H9 (cell line): ENCODE results near the gene CCDC174. TPM values are rescaled to one million over a fixed set of nuclear protein-coding genes. Genes with fewer than 3 reads are reported as not detected.

Experiments
- DNase-seq: peaks from one replicate; pipeline ENCODE4 v3.0.0-alpha.2; 2017
- H2AFZ ChIP-seq: one replicate; pipeline ENCODE4 v1.6.1; 2013; ENCODE audit warnings: mild to moderate bottlenecking, low read length, control low read depth, moderate library complexity
- H2AK5ac ChIP-seq: 2 replicates; pipeline ENCODE4 v1.6.1; 2013; ENCODE audit warnings: low read length, control low read depth, mixed read lengths; ENCODE audit not compliant: insufficient read length
- H2BK120ac ChIP-seq: one replicate; pipeline ENCODE4 v1.6.1; 2013; ENCODE audit warnings: low read depth, mild to moderate bottlenecking, low read length, control low read depth, inconsistent platforms; ENCODE audit not compliant: poor library complexity, severe bottlenecking
- H2BK12ac ChIP-seq: 2 replicates; pipeline ENCODE4 v1.6.1; 2013; ENCODE audit warnings: low read length, control low read depth, mixed read lengths, low read depth; ENCODE audit not compliant: insufficient read length
- H2BK15ac ChIP-seq: 2 replicates; pipeline ENCODE4 v1.6.1; 2013; ENCODE audit warnings: low read depth, low read length, control low read depth
- H2BK20ac ChIP-seq: one replicate; pipeline ENCODE4 v1.6.1; 2013; ENCODE audit warnings: low read depth, mild to moderate bottlenecking, low read length, control low read depth, inconsistent platforms; ENCODE audit not compliant: poor library complexity, severe bottlenecking
- H2BK5ac ChIP-seq: 2 replicates; pipeline ENCODE4 v1.6.1; 2013; ENCODE audit warnings: low read length, control low read depth, mixed read lengths; ENCODE audit not compliant: insufficient read length
- H3K14ac ChIP-seq: 2 replicates; pipeline ENCODE4 v1.6.1; 2013; ENCODE audit warnings: low read length, control low read depth; ENCODE audit not compliant: insufficient read depth
- H3K18ac ChIP-seq: 2 replicates; pipeline ENCODE4 v1.6.1; 2013; ENCODE audit warnings: low read depth, mild to moderate bottlenecking, mixed read lengths, low read length, control low read depth; ENCODE audit not compliant: insufficient read length
- H3K23ac ChIP-seq: 2 replicates; pipeline ENCODE4 v1.6.1; 2013; ENCODE audit warnings: low read length, control low read depth, mixed read lengths, low read depth; ENCODE audit not compliant: insufficient read length
- H3K23me2 ChIP-seq: 2 replicates; pipeline ENCODE4 v1.6.1; 2013; ENCODE audit warnings: low read depth, mild to moderate bottlenecking, mixed read lengths, low read length, control low read depth; ENCODE audit not compliant: insufficient read length, poor library complexity, severe bottlenecking
- H3K27ac ChIP-seq: 2 replicates; pipeline ENCODE4 v1.5.1; 2013; ENCODE audit warnings: low read length, control low read depth, mixed read lengths, low read depth; ENCODE audit not compliant: insufficient read length
- H3K27me3 ChIP-seq: 2 replicates; pipeline ENCODE4 v1.6.1; 2013; ENCODE audit warnings: low read length, control low read depth, inconsistent platforms; ENCODE audit not compliant: insufficient read depth
- H3K4ac ChIP-seq: 2 replicates; pipeline ENCODE4 v1.6.1; 2013; ENCODE audit warnings: low read depth, mild to moderate bottlenecking, control low read depth, inconsistent platforms, low read length, moderate library complexity
- H3K4me1 ChIP-seq: 2 replicates; pipeline ENCODE4 v1.6.1; 2013; ENCODE audit warnings: low read length, control low read depth, inconsistent platforms; ENCODE audit not compliant: insufficient read depth
- H3K4me2 ChIP-seq: 2 replicates; pipeline ENCODE4 v1.6.1; 2013; ENCODE audit warnings: low read length, control low read depth, mixed read lengths; ENCODE audit not compliant: insufficient read length, insufficient read depth
- H3K56ac ChIP-seq: 2 replicates; pipeline ENCODE4 v1.6.1; 2013; ENCODE audit warnings: low read depth, mild to moderate bottlenecking, mixed read lengths, low read length, control low read depth; ENCODE audit not compliant: insufficient read length
- H3K79me1 ChIP-seq: 2 replicates; pipeline ENCODE4 v1.6.1; 2013; ENCODE audit warnings: low read depth, mild to moderate bottlenecking, moderate library complexity, low read length, control low read depth, inconsistent platforms; ENCODE audit not compliant: insufficient read depth, poor library complexity, severe bottlenecking
- H3K79me2 ChIP-seq: 2 replicates; pipeline ENCODE4 v1.6.1; 2013; ENCODE audit warnings: low read length, control low read depth, inconsistent platforms; ENCODE audit not compliant: insufficient read depth
- H3K9ac ChIP-seq: 2 replicates; pipeline ENCODE4 v1.6.1; 2013; ENCODE audit warnings: low read length, control low read depth, mixed read lengths; ENCODE audit not compliant: insufficient read length; ENCODE audit errors: extremely low read depth
- H3K9me3 ChIP-seq: one replicate; pipeline ENCODE4 v1.6.1; 2013; ENCODE audit warnings: low read depth, low read length, inconsistent platforms; ENCODE audit not compliant: control insufficient read depth
- H3T11ph ChIP-seq: one replicate; pipeline ENCODE4 v1.6.1; 2013; ENCODE audit warnings: mild to moderate bottlenecking, low read length, control low read depth, inconsistent platforms
- H4K20me1 ChIP-seq: one replicate; pipeline ENCODE4 v1.6.1; 2013; ENCODE audit not compliant: control insufficient read depth, insufficient read length, insufficient read depth
- H4K5ac ChIP-seq: 2 replicates; pipeline ENCODE4 v1.6.1; 2013; ENCODE audit warnings: low read depth, mild to moderate bottlenecking, mixed read lengths, low read length, control low read depth; ENCODE audit not compliant: insufficient read length
- H4K8ac ChIP-seq: replicated peaks from 2 replicates; pipeline ENCODE4 v1.6.1; 2013; ENCODE audit warnings: low read length, control low read depth, mixed read lengths, low read depth; ENCODE audit not compliant: insufficient read length
- H4K91ac ChIP-seq: 2 replicates; pipeline ENCODE4 v1.6.1; 2013; ENCODE audit warnings: low read depth, mild to moderate bottlenecking, moderate library complexity, mixed read lengths, low read length, control low read depth; ENCODE audit not compliant: insufficient read length
- H3K27ac Mint-ChIP-seq, 3 experiments: 2 replicates in 2 of 3; 3 replicates in 1 of 3; pipeline ENCODE4 v1.8.0; 2020 to 2021; ENCODE audit warnings: mixed read lengths in 3 of 3, mild to moderate bottlenecking in 1 of 3, moderate library complexity in 1 of 3
- H3K27me3 Mint-ChIP-seq: 2 replicates; pipeline ENCODE4 v1.8.0; 2021; ENCODE audit warnings: low read depth, mild to moderate bottlenecking, moderate library complexity, mixed read lengths
- H3K36me3 Mint-ChIP-seq, 3 experiments: 2 replicates in 2 of 3; 3 replicates in 1 of 3; pipeline ENCODE4 v1.8.0; 2020 to 2021; ENCODE audit warnings: low read depth in 3 of 3, mixed read lengths in 3 of 3; ENCODE audit not compliant: insufficient read depth in 1 of 3
- H3K4me1 Mint-ChIP-seq, 2 experiments: 2 replicates each; pipeline ENCODE4 v1.8.0; 2020; ENCODE audit warnings: mixed read lengths in 2 of 2
- H3K4me3 Mint-ChIP-seq, 2 experiments: 2 replicates in 1 of 2; 3 replicates in 1 of 2; pipeline ENCODE4 v1.8.0; 2020 to 2021; ENCODE audit warnings: mild to moderate bottlenecking in 2 of 2, mixed read lengths in 2 of 2, moderate library complexity in 1 of 2
- H3K9me3 Mint-ChIP-seq, 2 experiments: 2 replicates in 1 of 2; 3 replicates in 1 of 2; pipeline ENCODE4 v1.8.0; 2020; ENCODE audit warnings: mild to moderate bottlenecking in 2 of 2, mixed read lengths in 2 of 2, moderate library complexity in 1 of 2
- WGBS: extraction: QIAGEN DNeasy Blood & Tissue Kit; methylation state at CpG from one replicate; pipeline ENCODE4 v1.1.7; 2013; ENCODE audit warnings: missing lambda C conversion rate, low lambda C conversion rate, mixed read lengths; ENCODE audit not compliant: insufficient read length; ENCODE audit errors: extremely low coverage; 5-methylcytosine and 5-hydroxymethylcytosine counted together
- total RNA-seq: library from RNA; stranded (reverse); gene quantifications from 2 replicates; pipeline ENCODE4 v1.2.1, GENCODE V29; 2021
- TF ChIP-seq, protein P1 (sequence below): fragments of 200-600 bp; sonication (generic); conservative IDR thresholded peaks from 3 replicates; pipeline ENCODE4 v1.8.0; 2021; ENCODE audit warnings: antibody characterized with exemption, mild to moderate bottlenecking

CCDC174 gene
- total RNA-seq, 1 experiment from 2014 or later = 15.2 TPM

DNA sequence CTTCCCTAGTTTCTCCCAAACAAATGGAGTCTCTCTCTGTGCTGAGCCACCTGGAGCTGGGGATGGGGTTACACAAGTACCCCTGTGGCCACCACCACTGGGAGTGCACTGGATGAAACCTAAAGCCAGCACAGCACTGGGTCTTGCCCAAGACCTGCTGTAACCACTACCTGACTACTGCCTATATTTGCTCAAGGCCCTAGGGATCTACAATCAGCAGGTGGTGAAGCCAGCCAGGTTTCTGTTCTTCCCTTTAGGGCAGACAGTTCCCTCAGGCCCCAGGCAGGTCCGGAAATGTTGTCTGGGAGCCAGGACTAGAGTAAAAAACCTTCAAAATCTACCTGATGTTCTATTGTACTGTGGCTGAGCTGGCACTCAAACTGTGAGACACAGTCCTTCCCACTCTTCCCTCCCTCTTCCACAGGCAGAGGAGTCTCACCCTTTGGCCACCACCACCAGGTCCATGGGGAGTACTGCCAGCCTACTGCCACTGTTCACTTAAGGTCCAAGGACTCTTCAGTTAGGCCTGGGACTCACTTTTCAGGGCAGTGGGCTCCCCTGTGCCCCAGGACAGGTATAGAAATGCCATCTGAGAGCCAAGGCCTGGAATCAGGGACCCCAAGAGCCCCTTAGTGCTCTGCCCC, 47.2 kb downstream of the CCDC174 start:
- H3K18ac ChIP-seq = no peak overlapping the region
- no peak overlapping the region for H2BK5ac ChIP-seq
- no peak overlapping the region for H3T11ph ChIP-seq
- Mint-ChIP-seq H3K4me3 (no peak overlapping the region), H3K27me3 (peaks cover 18% of the 10 kb centered on the region), H3K9me3 (no peaks in the 10 kb centered on the region), H3K27ac (peak overlapping the region in 1 of 3 experiments; percentile 34; a peak in 2 of 7 replicates), H3K36me3 (no peaks in the 10 kb centered on the region), H3K4me1 (no peaks in the 10 kb centered on the region)
- no peak for DNase-seq
- H4K8ac ChIP-seq = no peak overlapping the region
- no peak overlapping the region for H2BK20ac ChIP-seq
- WGBS = no CpG with 5 or more reads among the region's 1 CpG
- no peak overlapping the region for H3K56ac ChIP-seq
- no peak overlapping the region for H3K27ac ChIP-seq
- TF ChIP-seq, protein P1, sequence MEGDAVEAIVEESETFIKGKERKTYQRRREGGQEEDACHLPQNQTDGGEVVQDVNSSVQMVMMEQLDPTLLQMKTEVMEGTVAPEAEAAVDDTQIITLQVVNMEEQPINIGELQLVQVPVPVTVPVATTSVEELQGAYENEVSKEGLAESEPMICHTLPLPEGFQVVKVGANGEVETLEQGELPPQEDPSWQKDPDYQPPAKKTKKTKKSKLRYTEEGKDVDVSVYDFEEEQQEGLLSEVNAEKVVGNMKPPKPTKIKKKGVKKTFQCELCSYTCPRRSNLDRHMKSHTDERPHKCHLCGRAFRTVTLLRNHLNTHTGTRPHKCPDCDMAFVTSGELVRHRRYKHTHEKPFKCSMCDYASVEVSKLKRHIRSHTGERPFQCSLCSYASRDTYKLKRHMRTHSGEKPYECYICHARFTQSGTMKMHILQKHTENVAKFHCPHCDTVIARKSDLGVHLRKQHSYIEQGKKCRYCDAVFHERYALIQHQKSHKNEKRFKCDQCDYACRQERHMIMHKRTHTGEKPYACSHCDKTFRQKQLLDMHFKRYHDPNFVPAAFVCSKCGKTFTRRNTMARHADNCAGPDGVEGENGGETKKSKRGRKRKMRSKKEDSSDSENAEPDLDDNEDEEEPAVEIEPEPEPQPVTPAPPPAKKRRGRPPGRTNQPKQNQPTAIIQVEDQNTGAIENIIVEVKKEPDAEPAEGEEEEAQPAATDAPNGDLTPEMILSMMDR = no peak
- no peak overlapping the region for H3K4ac ChIP-seq
- no peaks in the 10 kb centered on the region for H3K27me3 ChIP-seq
- no peaks in the 10 kb centered on the region for H3K79me2 ChIP-seq
- H4K20me1 ChIP-seq = no peaks in the 10 kb centered on the region
- no peak overlapping the region for H3K9ac ChIP-seq
- no peak overlapping the region for H4K5ac ChIP-seq
- H3K79me1 ChIP-seq = no peaks in the 10 kb centered on the region
- no peak overlapping the region for H3K4me2 ChIP-seq
- no peaks in the 10 kb centered on the region for H3K9me3 ChIP-seq
- no peak overlapping the region for H3K23ac ChIP-seq
- H2AFZ ChIP-seq = no peak overlapping the region
- no peaks in the 10 kb centered on the region for H3K23me2 ChIP-seq
- no peak overlapping the region for H2BK12ac ChIP-seq
- H3K4me1 ChIP-seq = no peaks in the 10 kb centered on the region
- H2BK120ac ChIP-seq = no peak overlapping the region
- H3K14ac ChIP-seq = no peak overlapping the region; the same call in 1 of the 2 replicates
- no peak overlapping the region for H2AK5ac ChIP-seq
- H4K91ac ChIP-seq = no peak overlapping the region
- no peak overlapping the region for H2BK15ac ChIP-seq
